Lung (tissue), 12 donors: ENCODE measurements around the gene CMKLR1. TPM values are rescaled to one million over a fixed set of nuclear protein-coding genes. Genes with fewer than 3 reads are reported as not detected.

ENCODE experiments used
- ATAC-seq: fragments of 200-7000 bp; cut with Tn5 transposase; one replicate; pipeline ENCODE4 v1.9.1; 2020; ENCODE audit warnings: moderate number of reproducible peaks; ENCODE audit not compliant: insufficient read depth, low FRiP score
- DNase-seq, 3 donors: peaks; one replicate each; pipeline ENCODE4 v3.0.0-alpha.2; 2013 to 2017
- H3K27ac ChIP-seq, 2 donors: one replicate each; pipeline ENCODE4 v1.5.1; 2013; ENCODE audit warnings: mild to moderate bottlenecking in 2 of 2, moderate library complexity in 2 of 2, control low read depth in 1 of 2, inconsistent platforms in 1 of 2, low read depth in 1 of 2, low read length in 1 of 2
- H3K27me3 ChIP-seq, 3 donors: one replicate each; pipeline ENCODE4 v1.5.1; 2013; ENCODE audit warnings: low read length in 2 of 3; ENCODE audit not compliant: control insufficient read depth in 3 of 3, insufficient read depth in 3 of 3
- H3K36me3 ChIP-seq, 4 donors: one replicate each; pipeline ENCODE4 v1.5.1; 2013; ENCODE audit warnings: low read length in 4 of 4, mild to moderate bottlenecking in 1 of 4, moderate library complexity in 1 of 4; ENCODE audit not compliant: control insufficient read depth in 4 of 4, insufficient read depth in 4 of 4
- H3K4me1 ChIP-seq, 5 donors: one replicate each; pipeline ENCODE4 v1.5.1; 2013; ENCODE audit warnings: low read length in 5 of 5, mild to moderate bottlenecking in 2 of 5, moderate library complexity in 1 of 5; ENCODE audit not compliant: control insufficient read depth in 5 of 5, insufficient read depth in 5 of 5
- H3K4me3 ChIP-seq: one replicate; pipeline ENCODE4 v1.5.1; 2013; ENCODE audit warnings: mild to moderate bottlenecking, control low read depth, moderate library complexity
- H3K9ac ChIP-seq, 2 donors: one replicate each; pipeline ENCODE4 v1.5.1; 2013; ENCODE audit warnings: low read length in 2 of 2, control low read depth in 1 of 2; ENCODE audit not compliant: insufficient read depth in 1 of 2
- H3K9me3 ChIP-seq, 4 donors: one replicate each; pipeline ENCODE4 v1.5.1; 2013; ENCODE audit warnings: low read length in 3 of 4, mild to moderate bottlenecking in 1 of 4, moderate library complexity in 1 of 4; ENCODE audit not compliant: control insufficient read depth in 4 of 4, insufficient read depth in 3 of 4
- CTCF ChIP-seq: IDR thresholded peaks from 2 replicates; pipeline ENCODE4 v1.5.1; 2012; ENCODE audit warnings: mild to moderate bottlenecking; ENCODE audit errors: control extremely low read depth, extremely low read depth
- WGBS, 2 donors: extraction: QIAGEN DNeasy Blood & Tissue Kit; methylation state at CpG; one replicate each; pipeline ENCODE4 v1.1.7; 2013; 5-methylcytosine and 5-hydroxymethylcytosine counted together
- polyA plus RNA-seq, 2 donors: library from polyadenylated mRNA; stranded (reverse); fragments of 200-250 nt; gene quantifications; one replicate each; pipeline ENCODE4 v1.2.1, GENCODE V29; 2013
- total RNA-seq, 2 donors: library from RNA; depleted of rRNA in 1 of 2; stranded (reverse); fragments of >200 nt in 1 of 2; gene quantifications; one replicate each; pipeline ENCODE4 v1.2.1, GENCODE V29; 2014 to 2021
- donor health status: control.
- donor health status: control.
- donor health status: Bipolar disorder and iron deficiency.
- donor health status: healthy.
- donor health status: DM: yes; HTN: yes; CAD: no.

CMKLR1 gene
- total and polyA plus RNA-seq, 4 donors: 4.4 to 20.5 (median 17.5) TPM

- no peak overlapping the region for H3K9ac ChIP-seq
- DNase-seq (no peak), ATAC-seq (no peak)
- no peaks in the 10 kb centered on the region for H3K9me3 ChIP-seq
- H3K27ac ChIP-seq: no peak overlapping the region
- no peak for TF ChIP-seq CTCF
- 77 to 87% methylated on average over 4 of the region's 4 CpGs for WGBS, 2 donors
- peaks cover 3 to 37% (median 27%) of the 10 kb centered on the region in 5 donors for H3K4me1 ChIP-seq
- no peaks in the 10 kb centered on the region for H3K36me3 ChIP-seq
- no peak overlapping the region for H3K4me3 ChIP-seq
- H3K27me3 ChIP-seq: no peaks in the 10 kb centered on the region
Observed at GRCh38 chr12:108299516-108299915, 39.6 kb downstream of the CMKLR1 start.

GRCh38 chr12:108298761-108299275, 40.3 kb downstream of the CMKLR1 start:
- no peak overlapping the region for H3K9ac ChIP-seq
- 93 to 96% methylated on average over 6 of the region's 6 CpGs for WGBS, 2 donors
- peak overlapping the region in 1 of 2 donors; percentile 48 for H3K27ac ChIP-seq
- no peak for DNase-seq
- no peaks in the 10 kb centered on the region for H3K27me3 ChIP-seq
- peaks cover 0 to 30% (median 20%) of the 10 kb centered on the region in 5 donors for H3K4me1 ChIP-seq
- no peak for ATAC-seq
- no peak for TF ChIP-seq CTCF
- H3K9me3 ChIP-seq: no peaks in the 10 kb centered on the region
- no peak overlapping the region for H3K4me3 ChIP-seq
- H3K36me3 ChIP-seq: no peaks in the 10 kb centered on the region

GRCh38 chr12:108297895-108298760, 41.0 kb downstream of the CMKLR1 start:
- no peaks in the 10 kb centered on the region for H3K27me3 ChIP-seq
- peaks cover 0 to 23% (median 14%) of the 10 kb centered on the region in 5 donors for H3K4me1 ChIP-seq
- TF ChIP-seq CTCF: no peak
- DNase-seq (no peak), ATAC-seq (no peak)
- no peak overlapping the region for H3K4me3 ChIP-seq
- no peaks in the 10 kb centered on the region for H3K9me3 ChIP-seq
- H3K9ac ChIP-seq: no peak overlapping the region
- WGBS, 2 donors: 75 to 83% methylated on average over 6 of the region's 6 CpGs
- H3K27ac ChIP-seq: peak overlapping the region in 1 of 2 donors; percentile 48
- no peaks in the 10 kb centered on the region for H3K36me3 ChIP-seq
